Liver (tissue), 3 donors: ENCODE data around the gene MYO9A.

Source experiments
- GABPA ChIP-seq, 2 donors: IDR thresholded peaks in 1 of 2; conservative IDR thresholded peaks in 1 of 2; 2 replicates each; pipeline ENCODE4 v1.6.1; 2016; ENCODE audit warnings: antibody characterized with exemption in 2 of 2, mild to moderate bottlenecking in 1 of 2, moderate library complexity in 1 of 2
- JUND ChIP-seq, 2 donors: IDR thresholded peaks; 2 replicates each; pipeline ENCODE4 v1.6.1; 2016; ENCODE audit warnings: antibody characterized with exemption in 2 of 2
- RAD21 ChIP-seq, 2 donors: IDR thresholded peaks; 2 replicates each; pipeline ENCODE4 v1.6.1; 2016; ENCODE audit warnings: antibody characterized with exemption in 2 of 2, mild to moderate bottlenecking in 2 of 2
- YY1 ChIP-seq: IDR thresholded peaks from 2 replicates; pipeline ENCODE4 v1.6.1; 2016; ENCODE audit warnings: antibody characterized with exemption, mild to moderate bottlenecking
- TF ChIP-seq, protein P1 (sequence below): fragments of 150-350 bp; IDR thresholded peaks from 2 replicates; pipeline ENCODE4 v1.5.1; 2017; ENCODE audit warnings: improper control_type of control experiment, low read depth, low read length; ENCODE audit not compliant: missing input control
- TF ChIP-seq, protein P2 (sequence below): IDR thresholded peaks from 2 replicates; pipeline ENCODE4 v1.6.1; 2016; ENCODE audit warnings: antibody characterized with exemption
- TF ChIP-seq, protein P3 (sequence below): IDR thresholded peaks from 2 replicates; pipeline ENCODE4 v1.6.1; 2016; ENCODE audit warnings: antibody characterized with exemption
- TF ChIP-seq, protein P4 (sequence below): IDR thresholded peaks from 2 replicates; pipeline ENCODE4 v1.6.1; 2016; ENCODE audit warnings: antibody characterized with exemption, mild to moderate bottlenecking
- donor health status: healthy.
- donor health status: healthy.

DNA sequence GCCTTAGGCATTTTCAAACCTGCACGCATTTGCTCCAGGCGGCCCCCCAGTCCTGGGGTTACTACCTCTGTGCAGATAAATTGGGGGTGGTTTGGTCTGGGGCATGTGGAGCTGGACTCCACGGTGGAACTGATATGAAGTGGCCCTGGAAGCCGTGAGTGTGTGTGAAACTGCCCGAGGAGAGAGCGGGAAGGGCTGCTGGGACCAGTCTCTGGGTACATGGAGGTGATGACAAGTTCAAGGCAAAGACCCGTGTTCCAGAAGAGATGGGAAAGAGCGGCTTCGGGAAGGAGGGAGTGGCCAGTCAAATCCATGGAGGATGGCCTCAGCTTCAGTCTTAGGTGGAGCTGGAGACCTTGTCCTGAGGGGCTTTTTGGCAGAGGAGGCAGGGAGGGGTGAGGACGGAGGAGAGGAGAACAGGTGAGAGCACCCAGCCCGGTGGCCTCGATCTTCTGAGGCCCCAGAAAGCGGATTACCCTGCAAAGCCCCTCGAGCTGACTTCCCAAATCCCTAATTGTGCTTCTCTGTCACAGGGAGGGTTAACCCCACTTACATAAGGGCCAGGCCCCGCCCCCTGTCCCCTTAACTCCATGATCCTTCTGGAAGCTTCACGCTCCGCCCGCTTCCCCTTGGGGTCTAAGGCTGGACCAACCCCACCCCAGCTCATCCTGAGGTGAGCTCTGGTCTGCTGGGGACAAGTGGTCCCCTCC is 309.5 kb downstream of the MYO9A start:
- TF ChIP-seq, protein P1, sequence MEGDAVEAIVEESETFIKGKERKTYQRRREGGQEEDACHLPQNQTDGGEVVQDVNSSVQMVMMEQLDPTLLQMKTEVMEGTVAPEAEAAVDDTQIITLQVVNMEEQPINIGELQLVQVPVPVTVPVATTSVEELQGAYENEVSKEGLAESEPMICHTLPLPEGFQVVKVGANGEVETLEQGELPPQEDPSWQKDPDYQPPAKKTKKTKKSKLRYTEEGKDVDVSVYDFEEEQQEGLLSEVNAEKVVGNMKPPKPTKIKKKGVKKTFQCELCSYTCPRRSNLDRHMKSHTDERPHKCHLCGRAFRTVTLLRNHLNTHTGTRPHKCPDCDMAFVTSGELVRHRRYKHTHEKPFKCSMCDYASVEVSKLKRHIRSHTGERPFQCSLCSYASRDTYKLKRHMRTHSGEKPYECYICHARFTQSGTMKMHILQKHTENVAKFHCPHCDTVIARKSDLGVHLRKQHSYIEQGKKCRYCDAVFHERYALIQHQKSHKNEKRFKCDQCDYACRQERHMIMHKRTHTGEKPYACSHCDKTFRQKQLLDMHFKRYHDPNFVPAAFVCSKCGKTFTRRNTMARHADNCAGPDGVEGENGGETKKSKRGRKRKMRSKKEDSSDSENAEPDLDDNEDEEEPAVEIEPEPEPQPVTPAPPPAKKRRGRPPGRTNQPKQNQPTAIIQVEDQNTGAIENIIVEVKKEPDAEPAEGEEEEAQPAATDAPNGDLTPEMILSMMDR = no peak
- TF ChIP-seq YY1 (no peak), GABPA (IDR thresholded peaks at IDR 0.05 in 1 of 2, conservative IDR thresholded peaks at IDR 0.05 in 1 of 2) (no peak), RAD21 (IDR thresholded peaks at IDR 0.05) (no peak), JUND (IDR thresholded peaks at IDR 0.05) (no peak)
- TF ChIP-seq, protein P2, sequence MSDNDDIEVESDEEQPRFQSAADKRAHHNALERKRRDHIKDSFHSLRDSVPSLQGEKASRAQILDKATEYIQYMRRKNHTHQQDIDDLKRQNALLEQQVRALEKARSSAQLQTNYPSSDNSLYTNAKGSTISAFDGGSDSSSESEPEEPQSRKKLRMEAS = no peak
- TF ChIP-seq, protein P3, sequence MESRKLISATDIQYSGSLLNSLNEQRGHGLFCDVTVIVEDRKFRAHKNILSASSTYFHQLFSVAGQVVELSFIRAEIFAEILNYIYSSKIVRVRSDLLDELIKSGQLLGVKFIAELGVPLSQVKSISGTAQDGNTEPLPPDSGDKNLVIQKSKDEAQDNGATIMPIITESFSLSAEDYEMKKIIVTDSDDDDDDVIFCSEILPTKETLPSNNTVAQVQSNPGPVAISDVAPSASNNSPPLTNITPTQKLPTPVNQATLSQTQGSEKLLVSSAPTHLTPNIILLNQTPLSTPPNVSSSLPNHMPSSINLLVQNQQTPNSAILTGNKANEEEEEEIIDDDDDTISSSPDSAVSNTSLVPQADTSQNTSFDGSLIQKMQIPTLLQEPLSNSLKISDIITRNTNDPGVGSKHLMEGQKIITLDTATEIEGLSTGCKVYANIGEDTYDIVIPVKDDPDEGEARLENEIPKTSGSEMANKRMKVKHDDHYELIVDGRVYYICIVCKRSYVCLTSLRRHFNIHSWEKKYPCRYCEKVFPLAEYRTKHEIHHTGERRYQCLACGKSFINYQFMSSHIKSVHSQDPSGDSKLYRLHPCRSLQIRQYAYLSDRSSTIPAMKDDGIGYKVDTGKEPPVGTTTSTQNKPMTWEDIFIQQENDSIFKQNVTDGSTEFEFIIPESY = no peak
- TF ChIP-seq, protein P4, sequence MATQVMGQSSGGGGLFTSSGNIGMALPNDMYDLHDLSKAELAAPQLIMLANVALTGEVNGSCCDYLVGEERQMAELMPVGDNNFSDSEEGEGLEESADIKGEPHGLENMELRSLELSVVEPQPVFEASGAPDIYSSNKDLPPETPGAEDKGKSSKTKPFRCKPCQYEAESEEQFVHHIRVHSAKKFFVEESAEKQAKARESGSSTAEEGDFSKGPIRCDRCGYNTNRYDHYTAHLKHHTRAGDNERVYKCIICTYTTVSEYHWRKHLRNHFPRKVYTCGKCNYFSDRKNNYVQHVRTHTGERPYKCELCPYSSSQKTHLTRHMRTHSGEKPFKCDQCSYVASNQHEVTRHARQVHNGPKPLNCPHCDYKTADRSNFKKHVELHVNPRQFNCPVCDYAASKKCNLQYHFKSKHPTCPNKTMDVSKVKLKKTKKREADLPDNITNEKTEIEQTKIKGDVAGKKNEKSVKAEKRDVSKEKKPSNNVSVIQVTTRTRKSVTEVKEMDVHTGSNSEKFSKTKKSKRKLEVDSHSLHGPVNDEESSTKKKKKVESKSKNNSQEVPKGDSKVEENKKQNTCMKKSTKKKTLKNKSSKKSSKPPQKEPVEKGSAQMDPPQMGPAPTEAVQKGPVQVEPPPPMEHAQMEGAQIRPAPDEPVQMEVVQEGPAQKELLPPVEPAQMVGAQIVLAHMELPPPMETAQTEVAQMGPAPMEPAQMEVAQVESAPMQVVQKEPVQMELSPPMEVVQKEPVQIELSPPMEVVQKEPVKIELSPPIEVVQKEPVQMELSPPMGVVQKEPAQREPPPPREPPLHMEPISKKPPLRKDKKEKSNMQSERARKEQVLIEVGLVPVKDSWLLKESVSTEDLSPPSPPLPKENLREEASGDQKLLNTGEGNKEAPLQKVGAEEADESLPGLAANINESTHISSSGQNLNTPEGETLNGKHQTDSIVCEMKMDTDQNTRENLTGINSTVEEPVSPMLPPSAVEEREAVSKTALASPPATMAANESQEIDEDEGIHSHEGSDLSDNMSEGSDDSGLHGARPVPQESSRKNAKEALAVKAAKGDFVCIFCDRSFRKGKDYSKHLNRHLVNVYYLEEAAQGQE = no peak
